Activated CD8-positive, alpha-beta memory T cell treated with anti-CD3 and anti-CD28 coated beads for 36 hours (primary cell): ENCODE data around the gene PRMT3. TPM values are rescaled to one million over a fixed set of nuclear protein-coding genes. Genes with fewer than 3 reads are reported as not detected.
"Not testable (repeated sequence)": the region's sequence is repeated elsewhere in the genome, so short reads cannot be mapped to it uniquely, and the experiment has no call there.

ENCODE experiments used
- CTCF ChIA-PET: fragments of 350-600 bp; sonication (Branson Sonifier 250); formaldehyde crosslinking; loops from one replicate; lab custom pipeline; 2021; ENCODE audit warnings: antibody characterized with exemption; lab: Charles Lee
- POLR2A ChIA-PET: fragments of 350-600 bp; sonication (Branson Sonifier 250); formaldehyde crosslinking; loops from one replicate; lab custom pipeline; 2021; ENCODE audit warnings: antibody characterized with exemption; lab: Charles Lee
- total RNA-seq, 2 experiments: library from RNA; stranded (reverse); gene quantifications; one replicate each; pipeline ENCODE4 v1.2.3, GENCODE V29; 2021

The PRMT3 gene
- 10 to 100 TPM; 47.0 to 52.0 TPM for total RNA-seq

DNA sequence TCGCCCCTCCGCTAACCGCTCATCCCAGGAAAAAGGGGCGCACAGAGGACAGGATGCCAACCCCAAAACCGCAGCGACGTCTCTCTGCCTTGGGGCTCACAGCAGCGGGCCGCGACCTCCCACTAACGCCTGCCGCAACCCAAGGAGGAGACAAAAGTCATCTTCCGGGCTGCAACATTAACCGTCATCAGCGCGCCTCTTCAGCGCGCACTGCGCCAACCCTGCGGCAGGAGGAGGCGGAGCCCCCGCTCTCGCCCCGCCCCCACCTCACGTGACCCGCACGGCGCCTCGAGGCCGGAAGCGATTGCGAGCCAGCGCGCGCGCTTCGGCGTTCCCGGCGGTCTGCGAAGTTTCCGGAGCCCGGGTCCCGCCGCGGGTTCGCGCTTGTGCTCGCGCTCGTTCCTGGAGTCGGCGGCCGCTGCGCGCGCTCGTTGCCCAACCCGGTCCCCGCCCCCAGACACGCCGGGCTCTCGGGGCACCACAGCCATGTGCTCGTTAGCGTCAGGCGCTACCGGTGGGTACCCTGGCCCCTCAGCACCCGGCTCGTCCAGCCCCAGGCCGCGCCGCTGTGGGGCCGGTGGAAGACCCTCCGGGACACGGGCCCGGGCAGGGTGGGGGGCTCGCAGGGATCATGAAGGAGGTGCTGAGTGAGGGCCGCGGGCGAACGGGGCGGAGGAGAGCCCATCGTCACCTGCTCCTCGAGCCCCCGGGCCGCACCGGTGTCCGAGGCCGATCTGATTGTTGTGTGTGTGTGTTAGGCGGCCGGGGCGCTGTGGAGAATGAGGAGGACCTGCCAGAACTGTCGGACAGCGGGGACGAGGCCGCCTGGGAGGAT lies at the start of gene PRMT3:
TSS of gene PRMT3 (plus strand) at position 456 of the 835 bp plus-strand sequence. CDS start at position 487, 31 bp downstream.
- POLR2A ChIA-PET: no interaction called here
- CTCF ChIA-PET: interaction anchor here (0.9 to 1.0 kb wide), 2 partner anchors 10 to 23 kb away, joined by 3 read pairs; no protein-coding TSS in a partner anchor

GRCh38 chr11:20342347-20343141 lies 45.0 kb upstream of the PRMT3 start:
- POLR2A ChIA-PET: no interaction called here
- CTCF ChIA-PET: no interaction called here

- CTCF ChIA-PET: interaction anchor here (0.8 kb wide), 1 partner anchor 194 kb away, joined by 3 read pairs; no protein-coding TSS in a partner anchor
- POLR2A ChIA-PET: no interaction called here
Observed at GRCh38 chr11:20351136-20351535, 36.4 kb upstream of the PRMT3 start.

- POLR2A ChIA-PET: no interaction called here
- CTCF ChIA-PET: interaction anchor here (1.4 to 4.8 kb wide), 3 partner anchors 219 to 258 kb away, joined by 3 to 35 read pairs (median 18); no protein-coding TSS in a partner anchor
Observed at GRCh38 chr11:20351751-20352262, 35.7 kb upstream of the PRMT3 start.

GRCh38 chr11:20353829-20354434 lies 33.6 kb upstream of the PRMT3 start:
- ChIA-PET POLR2A (no interaction called here), CTCF (interaction anchor here (0.7 to 4.8 kb wide), 7 partner anchors 9 to 225 kb away, joined by 3 to 35 read pairs (median 4); partner anchors contain the start of gene HTATIP2)

GRCh38 chr11:20355221-20356219 lies 32.0 kb upstream of the PRMT3 start:
- CTCF ChIA-PET: interaction anchor here (0.8 to 4.8 kb wide), 6 partner anchors 8 to 227 kb away, joined by 3 to 35 read pairs (median 5); partner anchors contain the start of gene HTATIP2
- POLR2A ChIA-PET: interaction anchor here (0.6 kb wide), 1 partner anchor 15 kb away, joined by 4 read pairs; no protein-coding TSS in a partner anchor

DNA sequence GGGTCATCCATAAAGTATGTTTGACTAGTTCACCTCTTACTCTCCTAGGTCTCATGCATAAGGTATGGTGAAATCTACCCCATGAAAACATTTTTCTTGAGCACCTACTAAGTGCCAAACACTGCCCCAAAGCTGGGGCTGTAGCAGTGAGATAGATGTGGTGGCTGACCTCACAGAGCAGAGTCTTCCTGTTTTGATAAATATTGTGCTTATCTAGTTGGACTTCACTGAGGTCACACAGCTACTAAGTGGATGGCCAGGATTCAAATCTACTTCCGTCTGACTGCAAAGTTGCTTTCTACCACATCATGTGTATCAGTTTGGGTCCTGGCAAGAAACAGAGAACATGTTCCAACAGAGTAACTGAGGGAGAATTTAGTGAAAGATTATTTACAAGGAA lies 30.4 kb upstream of the PRMT3 start:
- POLR2A ChIA-PET: no interaction called here
- CTCF ChIA-PET: interaction anchor here (1.2 kb wide), 1 partner anchor 229 kb away, joined by 3 read pairs; no protein-coding TSS in a partner anchor

DNA sequence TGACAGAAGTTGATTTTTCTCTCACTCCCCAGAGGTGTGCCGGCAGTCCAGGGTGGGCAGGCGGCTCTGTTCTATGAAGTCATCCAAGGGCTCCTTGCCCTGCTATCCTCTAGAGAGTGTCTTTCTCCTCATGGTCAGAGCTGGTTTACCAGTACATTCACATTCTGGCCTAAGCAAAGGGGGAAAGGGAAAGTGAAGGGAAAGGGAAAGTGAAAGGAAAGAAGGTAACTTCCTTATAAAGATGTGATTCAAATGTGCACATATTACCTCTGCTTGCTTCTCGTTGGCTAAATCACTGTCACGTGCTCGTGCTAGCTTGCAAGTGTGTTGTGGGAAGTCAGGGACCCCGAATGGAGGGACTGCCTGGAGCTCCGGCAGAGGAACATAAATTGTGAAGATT lies 26.9 kb upstream of the PRMT3 start:
- ChIA-PET POLR2A (no interaction called here), CTCF (no interaction called here)

GRCh38 chr11:20362481-20362880 lies 25.0 kb upstream of the PRMT3 start:
- ChIA-PET CTCF (interaction anchor here (1.5 kb wide), 1 partner anchor 8 kb away, joined by 6 read pairs; no protein-coding TSS in a partner anchor), POLR2A (no interaction called here)

DNA sequence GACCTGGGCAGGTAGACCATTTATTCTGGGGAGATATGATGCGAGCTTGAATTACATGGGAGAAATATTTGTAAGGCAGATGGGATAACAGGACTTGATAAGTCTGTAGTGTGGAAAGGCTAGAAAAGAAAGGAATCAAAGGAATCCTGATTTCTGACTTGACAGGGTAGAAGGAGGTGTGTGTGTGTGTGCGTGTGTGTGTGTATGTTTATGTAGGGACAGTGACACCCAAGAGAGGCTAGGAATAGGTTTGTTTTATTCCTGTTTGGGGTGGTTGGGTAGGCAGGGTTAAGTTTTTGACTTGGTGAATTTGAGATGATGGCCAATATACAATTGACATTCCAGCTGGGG lies 24.4 kb upstream of the PRMT3 start:
- POLR2A ChIA-PET: no interaction called here
- CTCF ChIA-PET: interaction anchor here (1.5 kb wide), 1 partner anchor 9 kb away, joined by 6 read pairs; no protein-coding TSS in a partner anchor

- ChIA-PET CTCF (interaction anchor here (0.9 to 1.5 kb wide), 4 partner anchors 9 to 235 kb away, joined by 3 to 6 read pairs (median 3); no protein-coding TSS in a partner anchor), POLR2A (interaction anchor here (0.5 kb wide), 1 partner anchor 11 kb away, joined by 3 read pairs; no protein-coding TSS in a partner anchor)
Observed at GRCh38 chr11:20363500-20364340, 23.8 kb upstream of the PRMT3 start, which contains the start of gene HTATIP2. Gene HTATIP2, plus strand, starts transcription at chr11:20363714. Its CDS starts 524 bp downstream, at chr11:20364238.

- ChIA-PET POLR2A (interaction anchor here (0.5 kb wide), 1 partner anchor 12 kb away, joined by 3 read pairs; no protein-coding TSS in a partner anchor), CTCF (interaction anchor here (0.9 to 1.2 kb wide), 3 partner anchors 23 to 236 kb away, joined by 3 read pairs; no protein-coding TSS in a partner anchor)
Observed at GRCh38 chr11:20364341-20364792, 23.1 kb upstream of the PRMT3 start.

DNA sequence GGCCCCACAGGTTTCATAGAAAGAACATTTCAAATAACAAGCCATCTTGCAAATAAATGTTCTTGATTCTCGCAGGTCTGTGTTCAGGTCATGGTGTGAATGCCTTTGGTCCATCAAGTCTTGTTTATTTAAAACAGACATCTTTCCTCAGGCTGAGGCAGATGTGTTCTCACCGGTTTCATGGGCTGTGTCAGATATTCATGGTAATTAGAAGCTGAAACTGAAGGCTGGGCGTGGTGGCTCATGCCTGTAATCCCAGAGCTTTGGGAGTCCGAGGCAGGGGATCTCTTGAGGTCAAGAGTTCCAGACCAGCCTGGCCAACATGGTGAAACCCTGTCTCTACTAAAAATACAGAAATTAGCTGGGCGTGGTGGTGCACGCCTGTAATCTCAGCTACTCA lies 22.1 kb upstream of the PRMT3 start:
- CTCF ChIA-PET, POLR2A ChIA-PET: not testable (repeated sequence)

- ChIA-PET POLR2A (no interaction called here), CTCF (interaction anchor here (1.3 kb wide), 1 partner anchor 12 kb away, joined by 4 read pairs; no protein-coding TSS in a partner anchor)
Observed at GRCh38 chr11:20367313-20367948, 20.1 kb upstream of the PRMT3 start.

DNA sequence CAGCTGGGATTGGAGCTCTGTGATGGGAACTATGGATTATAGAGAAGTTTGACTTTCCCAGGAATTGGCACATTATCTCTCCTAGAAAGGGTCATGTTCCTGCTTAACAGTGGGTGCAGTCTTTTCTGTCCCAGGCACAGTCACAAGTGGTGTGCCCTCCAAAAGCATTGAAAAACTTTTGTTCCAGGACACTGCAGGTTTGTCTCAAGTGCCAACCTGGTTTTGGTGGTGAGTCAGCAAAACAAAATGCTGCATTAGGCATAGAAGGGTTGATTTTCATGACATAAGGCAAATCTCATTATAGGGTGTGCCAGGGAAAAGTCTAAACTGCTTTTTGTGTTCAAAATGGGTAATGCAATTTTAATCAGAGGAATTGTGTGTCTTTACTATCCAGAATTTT lies 19.1 kb upstream of the PRMT3 start:
- ChIA-PET POLR2A (no interaction called here), CTCF (interaction anchor here (1.3 kb wide), 1 partner anchor 13 kb away, joined by 4 read pairs; no protein-coding TSS in a partner anchor)

- ChIA-PET POLR2A (no interaction called here), CTCF (no interaction called here)
Observed at GRCh38 chr11:20369826-20370225, 17.7 kb upstream of the PRMT3 start.
